Measurements from ENCODE around the gene CDAN1.
A peak's percentile ranks its signal among the peaks of the same experiment; 100 is the strongest.
"Not testable (repeated sequence)": the region's sequence is repeated elsewhere in the genome, so short reads cannot be mapped to it uniquely, and the experiment has no call there.

Gene CDAN1

GRCh38 chr15:42712584-42712983 is 24.3 kb downstream of the CDAN1 start:
- FAIRE-seq (no peak), DNase-seq (ENCODE audit: insufficient read length, low spot score) (no peak)

GRCh38 chr15:42711746-42712145 is 25.2 kb downstream of the CDAN1 start:
- DNase-seq (ENCODE audit: insufficient read length, low spot score) (no peak), FAIRE-seq (no peak)

- DNase-seq (ENCODE audit: insufficient read length, low spot score) = no peak
- no peak for FAIRE-seq
These were observed 26.3 kb downstream of the CDAN1 start for GRCh38 chr15:42710662-42711061.

- no peak for FAIRE-seq
- DNase-seq (ENCODE audit: insufficient read length, low spot score) = no peak
These were observed 28.9 kb downstream of the CDAN1 start for GRCh38 chr15:42707873-42708544.

- DNase-seq (ENCODE audit: insufficient read length, low spot score) (no peak), FAIRE-seq (no peak)
These were observed 29.9 kb downstream of the CDAN1 start for GRCh38 chr15:42707068-42707467.

- DNase-seq (ENCODE audit: insufficient read length, low spot score) (no peak), FAIRE-seq (no peak)
These were observed 31.6 kb downstream of the CDAN1 start for GRCh38 chr15:42705336-42705735.

GRCh38 chr15:42704492-42704926 is 32.4 kb downstream of the CDAN1 start:
- DNase-seq (ENCODE audit: insufficient read length, low spot score) (peak; percentile 74), FAIRE-seq (no peak)

- FAIRE-seq = no peak
- DNase-seq (ENCODE audit: insufficient read length, low spot score) = no peak
These were observed 40.3 kb downstream of the CDAN1 start for GRCh38 chr15:42696626-42697025.

GRCh38 chr15:42695527-42696071 is 41.3 kb downstream of the CDAN1 start:
- no peak for DNase-seq (ENCODE audit: insufficient read length, low spot score)
- FAIRE-seq = no peak

- FAIRE-seq = no peak
- DNase-seq (ENCODE audit: insufficient read length, low spot score) = no peak
These were observed 42.5 kb downstream of the CDAN1 start for GRCh38 chr15:42694398-42694797.

- no peak for FAIRE-seq
- no peak for DNase-seq (ENCODE audit: insufficient read length, low spot score)
These were observed 43.0 kb downstream of the CDAN1 start for GRCh38 chr15:42693942-42694341.

GRCh38 chr15:42693496-42693895 is 43.4 kb downstream of the CDAN1 start:
- no peak for DNase-seq (ENCODE audit: insufficient read length, low spot score)
- no peak for FAIRE-seq

GRCh38 chr15:42692997-42693396 is 43.9 kb downstream of the CDAN1 start:
- FAIRE-seq (no peak), DNase-seq (ENCODE audit: insufficient read length, low spot score) (no peak)

- DNase-seq (ENCODE audit: insufficient read length, low spot score) (no peak), FAIRE-seq (no peak)
These were observed 44.4 kb downstream of the CDAN1 start for GRCh38 chr15:42692536-42692935.

- no peak for DNase-seq (ENCODE audit: insufficient read length, low spot score)
- no peak for FAIRE-seq
These were observed 45.2 kb downstream of the CDAN1 start for GRCh38 chr15:42691770-42692169.

GRCh38 chr15:42691308-42691707 is 45.6 kb downstream of the CDAN1 start:
- no peak for DNase-seq (ENCODE audit: insufficient read length, low spot score)
- FAIRE-seq = no peak

GRCh38 chr15:42688301-42688700 is 48.6 kb downstream of the CDAN1 start:
- no peak for FAIRE-seq
- no peak for DNase-seq (ENCODE audit: insufficient read length, low spot score)

- DNase-seq (ENCODE audit: insufficient read length, low spot score) (no peak), FAIRE-seq (no peak)
These were observed 49.2 kb downstream of the CDAN1 start for GRCh38 chr15:42687740-42688139.

GRCh38 chr15:42686281-42686680 is 50.6 kb downstream of the CDAN1 start:
- DNase-seq (ENCODE audit: insufficient read length, low spot score) (no peak), FAIRE-seq (no peak)

GRCh38 chr15:42681119-42681518 is 55.8 kb downstream of the CDAN1 start:
- no peak for FAIRE-seq

GRCh38 chr15:42680142-42680482 is 56.8 kb downstream of the CDAN1 start:
- FAIRE-seq; DNase-seq (ENCODE audit: insufficient read length, low spot score): not testable (repeated sequence)

More at GRCh38 chr15:42681119-42681518, 55.8 kb downstream of the CDAN1 start:
- no peak for DNase-seq (ENCODE audit: insufficient read length, low spot score)

- DNase-seq (ENCODE audit: insufficient read length, low spot score) (no peak), FAIRE-seq (no peak)
These were observed 57.4 kb downstream of the CDAN1 start for GRCh38 chr15:42679285-42680141.

All from HTR-8/SVneo (cell line).